Liver (tissue), 9 donors: Measurements from ENCODE around the gene PKP1. TPM values are rescaled to one million over a fixed set of nuclear protein-coding genes. Genes with fewer than 3 reads are reported as not detected.

Source experiments
- DNase-seq: peaks from one replicate; pipeline ENCODE4 v3.0.0-alpha.2; 2017; ENCODE audit warnings: low spot score
- H3K27ac ChIP-seq, 2 donors: one replicate each; pipeline ENCODE4 v1.7.0; 2013; ENCODE audit warnings: inconsistent platforms in 2 of 2, low read length in 2 of 2, control low read depth in 1 of 2, low read depth in 1 of 2, mild to moderate bottlenecking in 1 of 2
- H3K27me3 ChIP-seq, 4 donors: one replicate each; pipeline versions ENCODE4 v1.6.1 to v1.7.0; 2013; ENCODE audit warnings: low read length in 3 of 4, inconsistent platforms in 1 of 4, mild to moderate bottlenecking in 1 of 4, moderate library complexity in 1 of 4; ENCODE audit not compliant: control insufficient read depth in 4 of 4, insufficient read depth in 4 of 4
- H3K36me3 ChIP-seq, 4 donors: one replicate each; pipeline versions ENCODE4 v1.6.1 to v1.7.0; 2013; ENCODE audit warnings: low read length in 3 of 4, mild to moderate bottlenecking in 3 of 4, low read depth in 1 of 4, moderate library complexity in 1 of 4; ENCODE audit not compliant: control insufficient read depth in 4 of 4, insufficient read depth in 3 of 4
- H3K4me1 ChIP-seq, 4 donors: one replicate each; pipeline versions ENCODE4 v1.6.1 to v1.7.0; 2013; ENCODE audit warnings: low read length in 3 of 4, mild to moderate bottlenecking in 3 of 4, moderate library complexity in 1 of 4; ENCODE audit not compliant: control insufficient read depth in 4 of 4, insufficient read depth in 4 of 4
- H3K4me3 ChIP-seq, 3 donors: one replicate each; pipeline versions ENCODE4 v1.6.1 to v1.7.0; 2013; ENCODE audit warnings: low read length in 3 of 3, control low read depth in 1 of 3, low read depth in 1 of 3, mild to moderate bottlenecking in 1 of 3
- H3K9ac ChIP-seq, 2 donors: one replicate each; pipeline ENCODE4 v1.7.0; 2013; ENCODE audit warnings: low read length in 2 of 2, mild to moderate bottlenecking in 2 of 2, moderate library complexity in 2 of 2, control low read depth in 1 of 2, low read depth in 1 of 2
- H3K9me3 ChIP-seq, 4 donors: one replicate each; pipeline versions ENCODE4 v1.6.1 to v1.7.0; 2013; ENCODE audit warnings: low read length in 3 of 4; ENCODE audit not compliant: control insufficient read depth in 4 of 4
- EGR1 ChIP-seq, 2 donors: IDR thresholded peaks; 2 replicates each; pipeline ENCODE4 v1.6.1; 2016 to 2018; ENCODE audit warnings: antibody characterized with exemption in 2 of 2, low read depth in 2 of 2
- FOXA1 ChIP-seq: IDR thresholded peaks from 2 replicates; pipeline ENCODE4 v1.6.1; 2016; ENCODE audit warnings: antibody characterized with exemption
- FOXA2 ChIP-seq: IDR thresholded peaks from 2 replicates; pipeline ENCODE4 v1.6.1; 2016; ENCODE audit warnings: antibody characterized with exemption
- NR2F2 ChIP-seq: IDR thresholded peaks from 2 replicates; pipeline ENCODE4 v1.6.1; 2016; ENCODE audit warnings: antibody characterized with exemption
- RAD21 ChIP-seq, 2 donors: IDR thresholded peaks; 2 replicates each; pipeline ENCODE4 v1.6.1; 2016; ENCODE audit warnings: antibody characterized with exemption in 2 of 2, mild to moderate bottlenecking in 2 of 2
- RXRA ChIP-seq, 2 donors: IDR thresholded peaks; 2 replicates each; pipeline ENCODE4 v1.6.1; 2017 to 2018; ENCODE audit warnings: antibody characterized with exemption in 2 of 2, mild to moderate bottlenecking in 1 of 2
- SP1 ChIP-seq: IDR thresholded peaks from 2 replicates; pipeline ENCODE4 v1.6.1; 2018; ENCODE audit warnings: antibody characterized with exemption, mild to moderate bottlenecking
- YY1 ChIP-seq: IDR thresholded peaks from 2 replicates; pipeline ENCODE4 v1.6.1; 2016; ENCODE audit warnings: antibody characterized with exemption, mild to moderate bottlenecking
- WGBS: extraction: QIAGEN DNeasy Blood & Tissue Kit; methylation state at CpG from one replicate; pipeline ENCODE4 v1.1.7; 2013; 5-methylcytosine and 5-hydroxymethylcytosine counted together
- polyA plus RNA-seq, 2 donors: library from polyadenylated mRNA; stranded (reverse) in 1 of 2; unstranded in 1 of 2; fragments of 200-250 nt in 1 of 2; fragments of >200 nt in 1 of 2; fragmentation: Nextera tagmentation in 1 of 2; extraction: Ambion mirVana in 1 of 2; gene quantifications; one replicate each; pipeline versions ENCODE4 v1.2.1 to v1.2.3, GENCODE V29; 2013 to 2015
- total RNA-seq, 2 donors: library from RNA; depleted of rRNA; stranded (reverse); fragments of >200 nt; gene quantifications; one replicate each; pipeline ENCODE4 v1.2.3, GENCODE V29; 2014
- TF ChIP-seq, protein P1 (sequence below): IDR thresholded peaks from 2 replicates; pipeline ENCODE4 v1.6.1; 2016; ENCODE audit warnings: antibody characterized with exemption, mild to moderate bottlenecking
- TF ChIP-seq, protein P2 (sequence below): IDR thresholded peaks from 2 replicates; pipeline ENCODE4 v1.6.1; 2016; ENCODE audit warnings: antibody characterized with exemption
- TF ChIP-seq, protein P3 (sequence below): fragments of 150-350 bp; IDR thresholded peaks from 2 replicates; pipeline ENCODE4 v1.5.1; 2017; ENCODE audit warnings: improper control_type of control experiment, low read depth, low read length; ENCODE audit not compliant: missing input control
- donor health status: healthy.
- donor health status: healthy.
- donor health status: healthy.
- donor health status: healthy.
- donor health status: healthy.

Gene PKP1
- total and polyA plus RNA-seq, 4 donors, result 0.01 TPM; not detected in 3

DNA sequence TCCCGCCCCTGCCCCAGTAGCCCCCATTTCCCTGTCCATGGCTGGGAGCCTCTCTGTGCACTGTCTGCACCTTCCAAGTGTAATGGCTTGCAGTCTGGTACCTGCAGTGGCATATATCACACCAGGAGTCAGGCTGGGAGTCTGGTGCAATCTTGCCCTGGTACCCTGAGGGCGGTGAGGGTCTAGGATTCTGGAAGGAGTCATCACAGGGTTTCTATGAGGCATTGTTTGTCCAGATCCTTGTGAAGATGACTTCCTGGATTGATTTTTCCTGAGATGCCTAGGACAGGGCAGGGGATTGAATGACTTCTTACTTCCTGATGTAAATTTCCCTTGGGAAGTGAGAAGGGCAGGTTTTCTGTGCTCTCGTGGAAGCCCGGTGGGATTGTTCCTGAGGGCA, 5.9 kb upstream of the PKP1 start:
- Histone ChIP-seq H3K27me3 (peaks cover 0 to 6% (median 5%) of the 10 kb centered on the region in 4 donors), H3K4me3 (no peak overlapping the region), H3K4me1 (no peaks in the 10 kb centered on the region), H3K27ac (no peak overlapping the region), H3K9me3 (no peaks in the 10 kb centered on the region), H3K36me3 (no peaks in the 10 kb centered on the region), H3K9ac (no peak overlapping the region)
- no peak for DNase-seq
- TF ChIP-seq YY1, result no peak
- TF ChIP-seq, protein P1, sequence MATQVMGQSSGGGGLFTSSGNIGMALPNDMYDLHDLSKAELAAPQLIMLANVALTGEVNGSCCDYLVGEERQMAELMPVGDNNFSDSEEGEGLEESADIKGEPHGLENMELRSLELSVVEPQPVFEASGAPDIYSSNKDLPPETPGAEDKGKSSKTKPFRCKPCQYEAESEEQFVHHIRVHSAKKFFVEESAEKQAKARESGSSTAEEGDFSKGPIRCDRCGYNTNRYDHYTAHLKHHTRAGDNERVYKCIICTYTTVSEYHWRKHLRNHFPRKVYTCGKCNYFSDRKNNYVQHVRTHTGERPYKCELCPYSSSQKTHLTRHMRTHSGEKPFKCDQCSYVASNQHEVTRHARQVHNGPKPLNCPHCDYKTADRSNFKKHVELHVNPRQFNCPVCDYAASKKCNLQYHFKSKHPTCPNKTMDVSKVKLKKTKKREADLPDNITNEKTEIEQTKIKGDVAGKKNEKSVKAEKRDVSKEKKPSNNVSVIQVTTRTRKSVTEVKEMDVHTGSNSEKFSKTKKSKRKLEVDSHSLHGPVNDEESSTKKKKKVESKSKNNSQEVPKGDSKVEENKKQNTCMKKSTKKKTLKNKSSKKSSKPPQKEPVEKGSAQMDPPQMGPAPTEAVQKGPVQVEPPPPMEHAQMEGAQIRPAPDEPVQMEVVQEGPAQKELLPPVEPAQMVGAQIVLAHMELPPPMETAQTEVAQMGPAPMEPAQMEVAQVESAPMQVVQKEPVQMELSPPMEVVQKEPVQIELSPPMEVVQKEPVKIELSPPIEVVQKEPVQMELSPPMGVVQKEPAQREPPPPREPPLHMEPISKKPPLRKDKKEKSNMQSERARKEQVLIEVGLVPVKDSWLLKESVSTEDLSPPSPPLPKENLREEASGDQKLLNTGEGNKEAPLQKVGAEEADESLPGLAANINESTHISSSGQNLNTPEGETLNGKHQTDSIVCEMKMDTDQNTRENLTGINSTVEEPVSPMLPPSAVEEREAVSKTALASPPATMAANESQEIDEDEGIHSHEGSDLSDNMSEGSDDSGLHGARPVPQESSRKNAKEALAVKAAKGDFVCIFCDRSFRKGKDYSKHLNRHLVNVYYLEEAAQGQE, result no peak
- TF ChIP-seq FOXA1, result no peak
- no peak for TF ChIP-seq EGR1 (IDR thresholded peaks at IDR 0.05; ENCODE audit: low read depth in 2 of 2)
- no peak for TF ChIP-seq NR2F2
- 84% methylated on average over 4 of the region's 4 CpGs for WGBS

DNA sequence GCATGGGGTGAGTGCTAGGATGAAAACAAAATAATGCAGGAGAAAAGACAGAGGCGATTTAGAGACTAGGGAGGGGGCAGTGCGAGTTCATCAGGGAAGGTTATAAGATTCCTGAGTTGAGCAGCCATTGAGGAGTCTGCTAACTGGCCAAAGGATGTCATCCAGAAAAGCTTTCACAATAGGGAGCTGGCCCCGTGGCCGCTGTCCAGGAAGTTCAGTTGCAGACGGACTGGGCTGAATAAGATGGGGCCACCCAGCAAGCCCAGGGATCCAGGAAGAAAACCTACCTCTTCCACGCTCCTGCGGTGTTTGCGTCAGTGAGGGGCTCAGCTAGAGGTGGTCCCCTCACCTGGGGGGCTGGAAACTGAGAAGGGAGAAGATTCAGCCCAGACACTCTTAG, 4.0 kb upstream of the PKP1 start:
- TF ChIP-seq RXRA (IDR thresholded peaks at IDR 0.05), result no peak
- TF ChIP-seq, protein P2, sequence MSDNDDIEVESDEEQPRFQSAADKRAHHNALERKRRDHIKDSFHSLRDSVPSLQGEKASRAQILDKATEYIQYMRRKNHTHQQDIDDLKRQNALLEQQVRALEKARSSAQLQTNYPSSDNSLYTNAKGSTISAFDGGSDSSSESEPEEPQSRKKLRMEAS, result no peak
- no peak for DNase-seq
- H3K9me3 ChIP-seq, result no peaks in the 10 kb centered on the region
- no peaks in the 10 kb centered on the region for H3K36me3 ChIP-seq
- no peak overlapping the region for H3K4me3 ChIP-seq
- peaks cover 2 to 13% (median 5%) of the 10 kb centered on the region in 4 donors for H3K27me3 ChIP-seq
- 54% methylated on average over 8 of the region's 8 CpGs for WGBS
- no peak overlapping the region for H3K9ac ChIP-seq
- H3K4me1 ChIP-seq, result peaks cover 0 to 3% (median 1%) of the 10 kb centered on the region in 4 donors
- no peak overlapping the region for H3K27ac ChIP-seq

DNA sequence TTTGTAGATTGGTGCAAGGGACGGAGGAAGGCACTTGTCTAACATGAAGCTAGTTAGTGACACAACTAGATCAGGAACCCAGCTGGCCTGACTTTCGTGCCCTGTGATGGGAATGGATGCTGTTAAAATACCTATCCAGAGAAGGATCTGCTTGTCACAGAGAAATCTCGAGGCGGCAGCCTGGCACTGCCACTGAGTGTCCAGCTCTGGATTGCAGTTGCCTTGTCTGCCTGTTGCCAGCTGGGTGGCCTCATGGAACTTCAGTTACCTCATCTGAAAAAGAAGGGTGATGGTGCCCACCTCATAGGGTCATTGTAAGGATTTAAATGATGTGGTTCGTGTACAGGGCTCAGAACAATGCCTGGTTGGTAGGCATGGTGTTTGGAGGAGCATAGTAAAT, 2.4 kb upstream of the PKP1 start:
- no peak for DNase-seq
- Histone ChIP-seq H3K9me3 (no peaks in the 10 kb centered on the region), H3K36me3 (no peaks in the 10 kb centered on the region), H3K27ac (no peak overlapping the region), H3K4me3 (no peak overlapping the region), H3K27me3 (peaks cover 2 to 13% (median 5%) of the 10 kb centered on the region in 4 donors), H3K4me1 (peaks cover 0 to 3% (median 1%) of the 10 kb centered on the region in 4 donors), H3K9ac (no peak overlapping the region)
- TF ChIP-seq, protein P1, result no peak
- TF ChIP-seq, protein P2, result no peak
- no peak for TF ChIP-seq EGR1 (IDR thresholded peaks at IDR 0.05; ENCODE audit: low read depth in 2 of 2)
- no peak for TF ChIP-seq RAD21 (IDR thresholded peaks at IDR 0.05)
- TF ChIP-seq FOXA2, result no peak
- TF ChIP-seq, protein P3, sequence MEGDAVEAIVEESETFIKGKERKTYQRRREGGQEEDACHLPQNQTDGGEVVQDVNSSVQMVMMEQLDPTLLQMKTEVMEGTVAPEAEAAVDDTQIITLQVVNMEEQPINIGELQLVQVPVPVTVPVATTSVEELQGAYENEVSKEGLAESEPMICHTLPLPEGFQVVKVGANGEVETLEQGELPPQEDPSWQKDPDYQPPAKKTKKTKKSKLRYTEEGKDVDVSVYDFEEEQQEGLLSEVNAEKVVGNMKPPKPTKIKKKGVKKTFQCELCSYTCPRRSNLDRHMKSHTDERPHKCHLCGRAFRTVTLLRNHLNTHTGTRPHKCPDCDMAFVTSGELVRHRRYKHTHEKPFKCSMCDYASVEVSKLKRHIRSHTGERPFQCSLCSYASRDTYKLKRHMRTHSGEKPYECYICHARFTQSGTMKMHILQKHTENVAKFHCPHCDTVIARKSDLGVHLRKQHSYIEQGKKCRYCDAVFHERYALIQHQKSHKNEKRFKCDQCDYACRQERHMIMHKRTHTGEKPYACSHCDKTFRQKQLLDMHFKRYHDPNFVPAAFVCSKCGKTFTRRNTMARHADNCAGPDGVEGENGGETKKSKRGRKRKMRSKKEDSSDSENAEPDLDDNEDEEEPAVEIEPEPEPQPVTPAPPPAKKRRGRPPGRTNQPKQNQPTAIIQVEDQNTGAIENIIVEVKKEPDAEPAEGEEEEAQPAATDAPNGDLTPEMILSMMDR, result no peak
- TF ChIP-seq YY1, result no peak
- TF ChIP-seq SP1, result no peak
- WGBS, result 73% methylated on average over 5 of the region's 5 CpGs
